Activated CD4-positive, alpha-beta T cell treated with anti-CD3 and anti-CD28 coated beads, Interleukin-2, amount 50 U/mL, for 16 hours (primary cell): ENCODE measurements around the gene LIG3.
A peak's percentile ranks its signal among the peaks of the same experiment; 100 is the strongest.
"Not testable (repeated sequence)": the region's sequence is repeated elsewhere in the genome, so short reads cannot be mapped to it uniquely, and the experiment has no call there.

ENCODE experiments used
- DNase-seq: peaks from one replicate; pipeline ENCODE4 v3.0.0-alpha.2; 2020

Gene LIG3

DNA sequence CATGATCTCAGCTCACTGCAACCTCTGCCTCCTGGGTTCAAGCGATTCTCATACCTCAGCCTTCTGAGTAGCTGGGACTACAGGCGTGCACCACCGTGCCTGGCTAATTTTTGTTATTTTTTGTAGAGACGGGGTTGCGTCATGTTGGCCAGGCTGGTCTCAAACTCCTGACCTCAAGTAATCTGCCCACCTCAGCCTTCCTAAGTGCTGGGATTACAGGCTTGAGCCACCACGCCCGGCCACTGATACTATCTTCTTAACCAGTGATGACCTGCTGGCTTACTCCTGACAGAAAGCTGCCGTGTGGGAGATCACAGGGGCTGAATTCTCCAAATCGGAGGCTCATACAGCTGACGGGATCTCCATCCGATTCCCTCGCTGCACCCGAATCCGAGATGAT, 20.7 kb downstream of the LIG3 start:
- not testable (repeated sequence) for DNase-seq

DNA sequence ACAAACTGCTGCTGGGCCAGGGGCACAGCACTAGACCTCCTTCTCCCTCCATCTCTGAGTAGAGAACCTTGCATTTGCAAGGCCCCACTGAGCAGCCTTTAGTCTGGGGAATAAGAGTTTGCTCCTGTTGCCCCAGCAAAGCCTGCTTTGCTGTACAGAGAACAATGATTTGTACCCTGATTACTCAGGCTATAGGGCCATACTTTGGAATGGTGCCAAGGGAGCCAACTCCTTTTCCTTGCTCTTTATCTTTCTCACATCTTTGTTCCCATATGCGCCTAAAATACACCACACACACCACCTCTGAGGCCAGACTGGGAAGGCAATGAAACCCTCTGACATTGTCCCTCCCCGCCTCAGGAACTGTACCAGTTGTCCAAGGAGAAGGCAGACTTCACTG, 21.2 kb downstream of the LIG3 start:
- no peak for DNase-seq

- no peak for DNase-seq
Measured at GRCh38 chr17:35002876-35003551, 22.7 kb downstream of the LIG3 start.

DNA sequence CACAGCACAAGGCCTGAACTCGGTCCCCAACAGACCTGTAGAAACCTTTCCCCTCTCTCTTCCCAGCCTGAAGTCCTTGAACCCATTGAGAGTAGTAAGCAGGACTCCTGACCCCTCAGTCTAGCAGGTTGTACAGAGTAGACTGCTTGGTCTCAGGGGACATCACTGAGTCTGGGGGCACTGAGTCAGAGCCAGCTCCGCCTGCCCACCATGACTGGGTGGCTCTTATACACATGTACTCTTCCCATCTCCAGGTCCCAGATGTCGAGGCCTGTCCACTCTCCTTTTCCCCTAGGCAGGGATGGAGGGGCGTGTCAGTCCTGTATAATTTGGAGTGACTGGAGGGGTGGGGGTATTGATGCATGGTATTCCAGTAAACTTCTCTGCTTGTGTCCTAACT, 23.5 kb downstream of the LIG3 start:
- DNase-seq = no peak

GRCh38 chr17:35006345-35006744, 26.0 kb downstream of the LIG3 start:
- no peak for DNase-seq

GRCh38 chr17:35006961-35007360, 26.6 kb downstream of the LIG3 start:
- DNase-seq = no peak

DNA sequence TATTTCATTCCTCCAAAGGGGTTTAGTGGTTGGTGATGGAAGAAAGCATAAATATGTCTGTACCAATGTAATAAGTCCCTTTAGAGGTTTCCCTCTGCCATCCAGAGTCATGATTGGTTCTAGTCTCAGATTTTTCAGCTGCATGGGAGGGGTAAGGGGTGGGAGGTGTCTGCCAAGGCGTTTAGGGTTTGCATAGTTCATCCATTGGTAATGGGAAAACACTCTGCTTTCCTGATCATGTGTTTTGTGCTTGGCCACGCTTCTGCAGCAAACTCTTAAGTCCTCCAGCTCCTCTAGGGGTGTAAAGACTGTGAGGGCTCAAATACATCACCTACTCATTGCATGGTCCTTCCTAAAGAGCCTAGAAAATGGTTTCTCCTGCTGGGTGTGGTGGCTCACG, 29.8 kb downstream of the LIG3 start:
- no peak for DNase-seq

DNA sequence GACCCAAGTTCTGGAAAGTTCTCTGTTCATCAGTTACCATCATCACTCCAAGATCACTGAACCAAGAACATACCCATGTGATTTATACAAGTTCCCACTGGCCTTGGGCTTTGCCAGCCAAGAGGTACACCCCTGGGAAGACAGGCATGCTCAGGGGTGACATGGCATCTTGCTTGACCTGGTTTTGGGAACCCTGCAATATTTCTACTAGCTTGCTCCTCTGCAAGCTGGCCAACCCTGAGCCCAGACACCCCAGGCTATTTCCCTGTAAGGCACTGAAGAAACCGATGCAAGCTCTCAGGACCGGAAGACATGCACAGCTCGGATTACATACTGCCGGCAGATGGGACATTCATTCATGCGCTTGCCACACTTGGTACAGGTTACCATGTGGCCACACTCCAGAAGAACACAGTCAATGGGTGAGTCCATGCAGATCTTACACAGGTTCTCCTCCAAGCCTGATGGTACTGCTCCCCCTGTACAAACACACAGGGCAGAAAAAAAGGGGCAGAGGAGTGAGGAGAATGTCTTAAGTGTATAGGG, 31.4 kb downstream of the LIG3 start:
- DNase-seq = no peak

GRCh38 chr17:35016369-35016768, 36.1 kb downstream of the LIG3 start:
- no peak for DNase-seq

- DNase-seq = no peak
Measured at GRCh38 chr17:35017021-35017420, 36.7 kb downstream of the LIG3 start.

DNA sequence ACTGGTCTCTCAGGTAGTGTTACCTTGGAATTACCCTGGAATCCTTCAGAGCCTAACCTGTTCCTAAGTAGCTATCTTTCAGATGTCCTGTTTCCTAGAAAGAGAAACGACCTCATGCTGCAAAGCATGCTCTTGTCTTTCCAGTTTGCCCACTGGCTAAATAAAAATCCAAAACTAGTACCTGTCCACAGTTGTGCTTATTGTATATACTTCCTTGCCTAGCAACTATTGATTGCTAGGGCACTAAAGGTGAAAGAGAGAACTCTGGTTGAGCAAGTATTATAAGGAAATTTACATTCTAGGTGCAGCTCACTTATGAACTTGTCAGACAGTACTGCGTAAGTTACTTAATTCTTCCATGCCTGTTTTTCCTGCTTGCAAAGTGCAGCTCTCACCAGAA, 38.5 kb downstream of the LIG3 start:
- DNase-seq = no peak

DNA sequence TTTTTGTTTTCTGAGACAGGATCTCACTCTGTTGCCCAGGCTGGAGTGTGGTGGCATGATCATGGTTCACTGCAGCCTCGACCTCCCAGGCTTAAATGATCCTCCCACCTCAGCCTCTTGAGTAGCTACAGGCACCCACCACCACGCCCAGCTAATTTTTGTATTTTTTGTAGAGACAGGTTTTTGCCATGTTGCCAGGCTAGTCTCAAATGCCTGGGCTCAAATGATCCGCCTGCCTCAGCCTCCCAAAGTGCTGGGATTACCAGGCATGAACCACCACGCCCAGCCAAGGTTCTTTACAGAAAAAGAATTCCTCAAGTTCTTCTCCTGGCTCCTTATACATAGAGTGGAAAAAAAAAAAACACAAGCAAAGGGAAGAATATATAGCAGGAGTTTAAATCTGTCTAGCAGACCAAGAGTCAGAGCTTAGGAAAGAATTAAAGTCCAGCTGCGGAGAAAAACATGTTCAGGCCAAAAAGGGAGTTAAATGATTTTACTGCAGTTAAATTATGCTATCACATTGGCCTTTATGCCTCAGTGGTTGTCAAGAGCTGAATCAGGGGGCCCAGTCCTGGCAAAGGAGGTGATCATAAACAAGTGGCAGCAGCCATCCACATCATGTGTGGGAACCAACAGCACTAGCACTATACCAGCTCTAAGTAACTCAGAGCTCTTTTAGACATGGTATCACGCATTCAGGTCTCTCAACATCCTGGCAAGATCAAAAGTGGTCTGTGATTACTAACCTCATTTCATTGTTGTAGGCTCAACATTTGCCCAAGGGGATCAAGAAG, 39.3 kb downstream of the LIG3 start:
- DNase-seq = no peak

GRCh38 chr17:35021520-35022380, 41.4 kb downstream of the LIG3 start:
- peak; percentile 42 for DNase-seq

- DNase-seq = peak; percentile 92
Measured at GRCh38 chr17:35022536-35023063, 42.3 kb downstream of the LIG3 start.

- DNase-seq = no peak
Measured at GRCh38 chr17:35023538-35023937, 43.2 kb downstream of the LIG3 start.

- no peak for DNase-seq
Measured at GRCh38 chr17:35025541-35025940, 45.2 kb downstream of the LIG3 start.

DNA sequence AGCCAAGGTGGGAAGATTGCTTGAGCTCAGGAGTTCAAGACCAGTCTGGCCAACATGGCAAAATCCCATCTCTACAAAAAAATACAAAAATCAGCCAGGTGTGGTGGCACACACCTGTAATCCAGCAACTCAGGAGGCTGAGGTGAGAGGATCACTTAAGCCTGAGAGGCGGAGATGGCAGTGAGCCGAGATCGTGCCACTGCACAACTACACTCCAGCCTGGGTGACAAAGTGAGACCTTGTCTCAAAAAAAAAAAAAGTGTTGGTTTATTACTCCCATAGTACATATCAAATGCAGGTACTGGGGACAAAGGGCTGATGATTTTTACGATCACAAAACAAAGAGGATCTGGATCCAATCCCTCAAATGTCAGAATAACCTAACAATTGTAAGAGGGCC, 47.8 kb downstream of the LIG3 start:
- DNase-seq = not testable (repeated sequence)

GRCh38 chr17:35028531-35029262, 48.4 kb downstream of the LIG3 start:
- no peak for DNase-seq

- DNase-seq = no peak
Measured at GRCh38 chr17:35030780-35031179, 50.5 kb downstream of the LIG3 start.

GRCh38 chr17:35038453-35038852, 58.1 kb downstream of the LIG3 start:
- no peak for DNase-seq

GRCh38 chr17:35041390-35041789, 61.1 kb downstream of the LIG3 start:
- DNase-seq = no peak

DNA sequence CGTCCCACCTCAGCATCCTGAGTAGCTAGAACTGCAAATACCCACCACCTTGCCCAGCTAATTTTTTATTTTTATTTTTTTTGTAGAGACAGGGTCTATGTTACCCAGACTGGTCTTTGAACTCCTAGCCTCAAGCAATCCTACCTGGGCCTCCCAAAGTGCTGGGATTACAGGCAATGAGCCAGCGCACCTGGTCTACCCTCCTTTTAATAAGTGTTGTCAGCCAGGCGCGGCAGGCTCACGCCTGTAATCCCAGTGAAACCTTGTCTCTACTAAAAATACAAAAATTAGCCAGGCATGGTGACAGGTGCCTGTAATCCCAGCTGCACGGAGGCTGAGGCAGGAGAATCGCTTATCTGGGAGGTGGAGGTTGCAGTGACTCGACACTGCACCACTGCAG, 63.9 kb downstream of the LIG3 start:
- DNase-seq = no peak
